ENCODE results near the gene LFNG.

GRCh38 chr7:2553831-2554581, 34.4 kb downstream of the LFNG start:
- no peak for TF ChIP-seq EZH2 (IDR thresholded peaks at IDR 0.05; ENCODE audit: borderline replicate concordance, insufficient read depth, low read depth, low read length, poor library complexity, severe bottlenecking)
- no peak for TF ChIP-seq CTCF (IDR thresholded peaks at IDR 0.05)

All from B cell (primary cell).